ENCODE data around the gene XIRP2. TPM values are rescaled to one million over a fixed set of nuclear protein-coding genes. Genes with fewer than 3 reads are reported as not detected.

XIRP2 gene
- total and polyA plus RNA-seq, 2 of the 8 experiments (the other 6 are each of a cell fraction or from before 2014, with no cell fraction given), result 0.11 TPM; not detected in 1

- Histone ChIP-seq H3K23me2 (ENCODE audit: low read depth, low read length) (no peaks in the 10 kb centered on the region), H2BK12ac (ENCODE audit: low read depth, low read length) (no peak overlapping the region), H4K8ac (ENCODE audit: extremely low read depth, insufficient read depth, low read length) (no peak overlapping the region), H3K4me2 (ENCODE audit: insufficient read depth in 1 of 2, low read depth in 2 of 2, low read length in 2 of 2) (no peak overlapping the region), H4K91ac (replicated peaks; ENCODE audit: insufficient read length, low read length) (no peak overlapping the region), H3K18ac (ENCODE audit: extremely low read depth, low read length) (no peak overlapping the region), H2AK5ac (ENCODE audit: low read depth, low read length) (no peak overlapping the region), H3K27me3 (replicated peaks in 1 of 4; ENCODE audit: control insufficient read depth in 3 of 4, extremely low read depth in 1 of 4, insufficient read depth in 3 of 4, low read length in 3 of 4) (no peaks in the 10 kb centered on the region), H3K14ac (ENCODE audit: insufficient read length) (no peak overlapping the region), H3K79me2 (ENCODE audit: control insufficient read depth in 1 of 2, insufficient read depth in 2 of 2, low read length in 2 of 2) (no peaks in the 10 kb centered on the region), H2BK15ac (ENCODE audit: low read length) (no peak overlapping the region), H3K36me3 (ENCODE audit: control insufficient read depth in 2 of 4, insufficient read depth in 4 of 4, low read length in 3 of 4) (no peaks in the 10 kb centered on the region), H3K4me1 (replicated peaks in 1 of 4; ENCODE audit: control insufficient read depth in 3 of 4, insufficient read depth in 4 of 4, low read length in 3 of 4) (no peaks in the 10 kb centered on the region), H3K23ac (ENCODE audit: insufficient read length) (no peak overlapping the region), H3K27ac (ENCODE audit: low read depth, low read length) (no peak overlapping the region), H2BK20ac (ENCODE audit: low read length) (no peak overlapping the region), H3K9ac (replicated peaks in 1 of 4; ENCODE audit: extremely low read depth in 1 of 4, low read depth in 3 of 4, low read length in 3 of 4) (no peak overlapping the region), H3K9me3 (ENCODE audit: insufficient read depth in 2 of 2, low read depth in 1 of 2, low read length in 1 of 2) (no peaks in the 10 kb centered on the region), H2BK120ac (replicated peaks; ENCODE audit: low read depth, low read length) (no peak overlapping the region), H2BK5ac (ENCODE audit: low read depth, low read length) (no peak overlapping the region), H3K4ac (replicated peaks; ENCODE audit: insufficient read length, low read depth, low read length) (no peak overlapping the region), H4K20me1 (replicated peaks in 1 of 2; ENCODE audit: control insufficient read depth in 1 of 2, insufficient read depth in 2 of 2, low read length in 2 of 2) (no peaks in the 10 kb centered on the region), H3K79me1 (ENCODE audit: low read depth, low read length) (no peaks in the 10 kb centered on the region), H3K4me3 (ENCODE audit: extremely low read depth in 1 of 4, insufficient read depth in 2 of 4, low read depth in 3 of 4, low read length in 4 of 4) (no peak overlapping the region), H2AFZ (ENCODE audit: low read length) (no peak overlapping the region), H4K5ac (ENCODE audit: insufficient read length, low read depth, low read length) (no peak overlapping the region), H3K56ac (replicated peaks; ENCODE audit: insufficient read length, low read depth, low read length) (no peak overlapping the region)
- 92% methylated on average over 1 of the region's 1 CpG; no CpG with 5 or more reads in 1 of the 2 experiments for WGBS, 2 experiments (ENCODE audit: extremely low coverage in 1 of 2, insufficient coverage in 1 of 2, insufficient read length in 1 of 2, insufficient replicate concordance in 2 of 2, low coverage in 1 of 2, low lambda C conversion rate in 2 of 2, missing lambda C conversion rate in 1 of 2)
- FAIRE-seq (no peak), DNase-seq (ENCODE audit: low read depth in 1 of 2, low spot score in 2 of 2) (no peak)
- ChIA-PET POLR2A (ENCODE audit: partially characterized antibody) (no interaction called here), CTCF (ENCODE audit: partially characterized antibody) (interaction anchor here (1.2 kb wide), 1 partner anchor 158 kb away, joined by 3 read pairs; no protein-coding TSS in a partner anchor)
- no peak for TF ChIP-seq ASH2L (IDR thresholded peaks at IDR 0.05; ENCODE audit: low read length)
- no peak for TF ChIP-seq GTF2F1 (IDR thresholded peaks at IDR 0.05; ENCODE audit: borderline replicate concordance, low read depth, low read length)
- TF ChIP-seq CHD2 (IDR thresholded peaks at IDR 0.05; ENCODE audit: low read length), result no peak
- TF ChIP-seq POLR2AphosphoS5 (IDR thresholded peaks at IDR 0.05; ENCODE audit: low read depth, low read length), result no peak
- no peak for TF ChIP-seq RBBP5 (IDR thresholded peaks at IDR 0.05; ENCODE audit: borderline replicate concordance, low read depth, low read length)
- no peak for TF ChIP-seq SUZ12 (IDR thresholded peaks at IDR 0.05; ENCODE audit: low read length)
- no peak for TF ChIP-seq NRF1 (IDR thresholded peaks at IDR 0.05; ENCODE audit: low read depth, low read length)
- no peak for TF ChIP-seq FOSL1 (IDR thresholded peaks at IDR 0.05; ENCODE audit: insufficient read depth, low read depth, low read length)
- no peak for TF ChIP-seq SP1 (IDR thresholded peaks at IDR 0.05; ENCODE audit: low read depth, low read length)
- TF ChIP-seq EP300 (IDR thresholded peaks at IDR 0.05; ENCODE audit: borderline replicate concordance in 1 of 2, low read depth in 2 of 2, low read length in 2 of 2), result no peak
These were observed 352.4 kb downstream of the XIRP2 start for GRCh38 chr2:167240671-167241070.

Measured in H1 (cell line).